ENCODE results near the gene PTEN. TPM values are rescaled to one million over a fixed set of nuclear protein-coding genes. Genes with fewer than 3 reads are reported as not detected.

PTEN gene
- total and polyA plus RNA-seq, 11 donors = 20.1 to 77.7 (median 60.0) TPM

DNA sequence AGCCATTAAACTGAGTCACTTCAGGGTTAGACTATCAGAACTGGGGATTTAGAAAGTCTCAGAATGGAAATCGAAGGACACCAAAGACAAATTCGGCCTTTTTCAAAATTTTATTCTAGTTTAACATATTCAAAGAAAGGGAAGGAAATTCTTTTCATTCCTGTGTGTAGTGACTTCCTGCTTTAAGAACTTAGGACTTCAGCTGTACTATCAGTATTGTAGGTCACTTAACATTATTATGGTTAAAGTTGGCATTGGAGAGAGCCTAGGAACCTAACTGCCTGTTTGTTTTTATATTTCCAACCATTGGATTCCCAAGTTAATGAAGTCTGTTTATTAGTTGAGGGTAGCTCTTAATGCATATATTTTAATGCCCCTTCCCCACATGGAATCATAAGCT lies 63.7 kb downstream of the PTEN start:
- no peak for DNase-seq
- Histone ChIP-seq H3K4me3 (no peak overlapping the region), H3K4me1 (peaks cover 0 to 97% (median 60%) of the 10 kb centered on the region in 12 donors), H3K36me3 (peaks cover 0 to 21% (median 0%) of the 10 kb centered on the region in 9 donors), H3K27ac (peak overlapping the region in 3 of 12 donors; percentile 2 to 9 (median 3)), H3K27me3 (no peaks in the 10 kb centered on the region), H3K9me3 (peaks cover 0 to 6% (median 0%) of the 10 kb centered on the region in 12 donors)
- no peak for TF ChIP-seq POLR2A (IDR thresholded peaks at IDR 0.05)
- TF ChIP-seq, protein P1, sequence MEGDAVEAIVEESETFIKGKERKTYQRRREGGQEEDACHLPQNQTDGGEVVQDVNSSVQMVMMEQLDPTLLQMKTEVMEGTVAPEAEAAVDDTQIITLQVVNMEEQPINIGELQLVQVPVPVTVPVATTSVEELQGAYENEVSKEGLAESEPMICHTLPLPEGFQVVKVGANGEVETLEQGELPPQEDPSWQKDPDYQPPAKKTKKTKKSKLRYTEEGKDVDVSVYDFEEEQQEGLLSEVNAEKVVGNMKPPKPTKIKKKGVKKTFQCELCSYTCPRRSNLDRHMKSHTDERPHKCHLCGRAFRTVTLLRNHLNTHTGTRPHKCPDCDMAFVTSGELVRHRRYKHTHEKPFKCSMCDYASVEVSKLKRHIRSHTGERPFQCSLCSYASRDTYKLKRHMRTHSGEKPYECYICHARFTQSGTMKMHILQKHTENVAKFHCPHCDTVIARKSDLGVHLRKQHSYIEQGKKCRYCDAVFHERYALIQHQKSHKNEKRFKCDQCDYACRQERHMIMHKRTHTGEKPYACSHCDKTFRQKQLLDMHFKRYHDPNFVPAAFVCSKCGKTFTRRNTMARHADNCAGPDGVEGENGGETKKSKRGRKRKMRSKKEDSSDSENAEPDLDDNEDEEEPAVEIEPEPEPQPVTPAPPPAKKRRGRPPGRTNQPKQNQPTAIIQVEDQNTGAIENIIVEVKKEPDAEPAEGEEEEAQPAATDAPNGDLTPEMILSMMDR (IDR thresholded peaks at IDR 0.05) = no peak
- peak in 1 of 4 donors; percentile 49 for ATAC-seq
- 41 to 54% (median 47%) methylated on average over 2 of the region's 2 CpGs for WGBS, 4 donors
- intact Hi-C loops (cut with DNase I) = loop anchor here in 3 of 10 donors (5.0 to 10.0 kb wide), 2 partner anchors 62 to 65 kb away; partner anchors contain the start of genes KLLN (in 3 of the 3) and PTEN (in 3 of the 3)

DNA sequence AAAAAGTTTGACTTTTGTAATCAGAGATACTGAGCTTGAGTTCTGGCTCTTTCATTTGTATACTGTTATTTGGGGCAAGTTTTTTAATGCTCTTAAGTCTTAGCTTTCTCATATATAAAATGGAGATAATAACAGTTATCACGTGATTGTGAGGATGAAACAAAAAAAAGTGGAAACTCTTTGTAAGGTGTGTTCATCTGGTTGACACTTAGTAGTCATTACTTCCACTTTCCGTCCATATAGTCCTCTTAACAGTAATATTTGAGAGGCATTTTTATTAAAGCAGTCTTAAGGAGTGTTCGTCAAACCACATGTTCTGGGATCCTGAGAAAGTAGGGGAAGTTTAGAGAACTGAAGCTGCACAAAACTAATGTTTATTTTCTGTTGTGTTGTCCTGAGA lies 65.6 kb downstream of the PTEN start:
- DNase-seq (no peak), ATAC-seq (no peak)
- Histone ChIP-seq H3K9me3 (no peaks in the 10 kb centered on the region), H3K27me3 (no peaks in the 10 kb centered on the region), H3K4me1 (peaks cover 0 to 86% (median 55%) of the 10 kb centered on the region in 12 donors), H3K4me3 (no peak overlapping the region), H3K27ac (peak overlapping the region in 1 of 12 donors; percentile 12), H3K36me3 (peaks cover 0 to 32% (median 6%) of the 10 kb centered on the region in 9 donors)
- 70 to 73% (median 71%) methylated on average over 3 of the region's 3 CpGs for WGBS, 4 donors
- TF ChIP-seq, protein P1 (IDR thresholded peaks at IDR 0.05) = no peak
- TF ChIP-seq POLR2A (IDR thresholded peaks at IDR 0.05) = no peak
- intact Hi-C loops (cut with DNase I) = loop anchor here in 3 of 10 donors (5.0 to 10.0 kb wide), 2 partner anchors 64 to 67 kb away; partner anchors contain the start of genes KLLN (in 3 of the 3) and PTEN (in 3 of the 3)

DNA sequence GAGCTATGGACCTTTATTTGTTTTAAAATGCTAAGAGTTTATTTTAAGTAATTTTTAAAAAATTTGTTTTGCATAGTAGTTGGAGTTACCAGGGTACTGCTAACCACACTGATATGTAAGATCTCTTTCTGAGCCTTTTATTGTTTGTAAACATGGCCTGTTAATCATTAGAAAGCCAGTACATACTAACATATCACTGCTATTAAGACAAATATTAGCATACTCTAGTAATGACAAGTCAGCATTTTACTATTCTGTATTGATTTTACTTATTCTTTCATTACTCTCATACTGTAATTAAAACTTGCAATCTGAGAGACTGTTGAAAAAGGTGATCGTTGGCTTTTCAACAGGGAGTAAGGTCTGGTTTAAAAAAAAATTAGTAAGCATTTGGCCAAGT lies 66.7 kb downstream of the PTEN start:
- DNase-seq (no peak), ATAC-seq (no peak)
- Histone ChIP-seq H3K27ac (no peak overlapping the region), H3K4me3 (no peak overlapping the region), H3K4me1 (peaks cover 0 to 76% (median 51%) of the 10 kb centered on the region in 12 donors), H3K9me3 (no peaks in the 10 kb centered on the region), H3K36me3 (peaks cover 0 to 40% (median 18%) of the 10 kb centered on the region in 9 donors), H3K27me3 (no peaks in the 10 kb centered on the region)
- TF ChIP-seq, protein P1 (IDR thresholded peaks at IDR 0.05) = no peak
- no peak for TF ChIP-seq POLR2A (IDR thresholded peaks at IDR 0.05)
- intact Hi-C loops (cut with DNase I) = loop anchor here in 1 of 10 donors (10.0 kb wide), 1 partner anchor 55 kb away; no protein-coding TSS in a partner anchor
- 65 to 79% (median 75%) methylated on average over 1 of the region's 1 CpG for WGBS, 4 donors

DNA sequence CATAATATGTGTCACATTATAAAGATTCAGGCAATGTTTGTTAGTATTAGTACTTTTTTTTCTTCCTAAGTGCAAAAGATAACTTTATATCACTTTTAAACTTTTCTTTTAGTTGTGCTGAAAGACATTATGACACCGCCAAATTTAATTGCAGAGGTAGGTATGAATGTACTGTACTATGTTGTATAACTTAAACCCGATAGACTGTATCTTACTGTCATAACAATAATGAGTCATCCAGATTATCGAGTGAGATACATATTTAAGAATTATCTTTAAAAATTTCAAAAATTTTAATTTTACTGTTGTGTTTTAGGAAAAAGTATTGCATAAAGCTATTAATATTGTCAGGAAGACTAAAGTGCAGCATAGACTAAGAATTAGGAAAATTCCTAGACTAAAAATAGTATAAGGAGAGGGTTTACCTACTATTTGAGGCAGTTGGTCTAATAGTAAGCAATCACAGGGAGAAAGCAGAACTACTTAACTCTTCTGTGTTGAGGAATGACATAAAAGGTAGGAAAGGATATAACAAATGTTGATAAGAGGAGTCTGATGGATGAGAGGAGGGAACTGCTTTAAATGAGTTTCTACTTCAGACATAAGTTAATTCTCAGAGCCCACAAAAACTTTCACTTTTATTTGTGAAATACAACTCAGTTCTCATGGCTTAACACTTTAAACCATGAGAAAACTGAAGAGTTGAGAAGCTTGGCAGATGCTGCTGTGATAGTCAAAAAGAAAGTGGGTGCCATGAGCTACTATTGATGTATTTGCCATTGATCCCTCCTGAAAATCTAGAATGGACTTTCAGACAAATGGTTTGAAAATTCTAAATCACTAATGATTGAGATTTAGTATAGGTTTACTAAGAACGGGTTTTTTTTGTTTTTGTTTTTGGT lies 67.8 kb downstream of the PTEN start:
- intact Hi-C loops (cut with DNase I) = loop anchor here in 1 of 10 donors (10.0 kb wide), 1 partner anchor 56 kb away; no protein-coding TSS in a partner anchor
- peak overlapping the region in 1 of 12 donors; percentile 32 for H3K27ac ChIP-seq
- H3K9me3 ChIP-seq = no peaks in the 10 kb centered on the region
- DNase-seq = no peak
- peaks cover 0 to 76% (median 42%) of the 10 kb centered on the region in 12 donors for H3K4me1 ChIP-seq
- no peak overlapping the region for H3K4me3 ChIP-seq
- ATAC-seq = no peak
- no peaks in the 10 kb centered on the region for H3K27me3 ChIP-seq
- 80 to 84% (median 80%) methylated on average over 4 of the region's 4 CpGs for WGBS, 4 donors
- TF ChIP-seq, protein P1 (IDR thresholded peaks at IDR 0.05) = no peak
- TF ChIP-seq POLR2A (IDR thresholded peaks at IDR 0.05) = no peak
- peaks cover 0 to 47% (median 24%) of the 10 kb centered on the region in 9 donors for H3K36me3 ChIP-seq

All from heart left ventricle (tissue), 16 donors.